ENCODE results near the gene PRKCA.
A peak's percentile ranks its signal among the peaks of the same experiment; 100 is the strongest.

The PRKCA gene

DNA sequence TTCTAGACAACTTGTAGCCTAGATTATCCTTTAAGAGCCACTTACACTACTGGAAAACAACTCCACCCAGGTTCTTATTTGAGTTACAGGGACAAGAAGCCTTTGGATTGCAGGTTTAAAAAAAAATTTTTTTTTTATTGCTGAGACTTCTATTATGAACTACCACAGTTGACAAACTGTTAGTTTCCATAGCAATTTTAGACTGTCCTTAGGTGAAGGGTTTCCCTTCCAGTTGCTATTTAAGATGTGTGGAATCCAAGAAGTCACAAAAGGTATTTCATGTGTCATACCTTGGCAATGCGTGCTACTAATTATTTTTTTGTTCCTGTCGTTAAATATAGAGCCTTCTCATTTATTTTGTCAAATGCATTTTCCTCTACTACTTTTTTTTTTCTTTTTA is 253.2 kb downstream of the PRKCA start:
- Histone ChIP-seq H3K36me3 (replicated peaks) (no peaks in the 10 kb centered on the region), H3K27me3 (ENCODE audit: low read depth) (no peaks in the 10 kb centered on the region), H3K4me3 (no peak overlapping the region), H3K4me1 (no peaks in the 10 kb centered on the region), H3K9me3 (no peaks in the 10 kb centered on the region)
- in situ Hi-C loops (cut with MboI; ENCODE audit: low sequenced_read_pairs) = no loop called here
- DNase-seq (ENCODE audit: low spot score in 2 of 2) = no peak

DNA sequence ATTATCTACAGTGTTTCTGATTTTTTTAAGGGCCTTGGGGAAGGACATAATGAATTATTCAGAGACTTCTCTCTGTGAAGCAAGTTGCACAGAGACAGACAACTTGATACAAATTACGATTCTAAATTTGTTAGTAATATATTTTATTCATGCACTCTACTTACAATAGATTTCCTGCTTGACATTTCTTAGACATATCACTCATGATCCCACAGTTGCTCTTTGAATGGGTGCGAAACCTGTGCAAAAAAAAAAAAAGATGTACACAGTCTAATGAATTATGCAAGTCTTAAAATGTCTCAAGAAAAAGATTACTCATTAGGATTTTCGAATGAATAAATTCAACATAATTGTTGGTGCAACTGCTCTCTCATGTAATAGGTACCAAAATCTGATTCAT is 254.8 kb downstream of the PRKCA start:
- Histone ChIP-seq H3K4me1 (no peaks in the 10 kb centered on the region), H3K4me3 (no peak overlapping the region), H3K27me3 (ENCODE audit: low read depth) (no peaks in the 10 kb centered on the region), H3K36me3 (replicated peaks) (no peaks in the 10 kb centered on the region), H3K9me3 (no peaks in the 10 kb centered on the region)
- DNase-seq (ENCODE audit: low spot score in 2 of 2) = no peak
- in situ Hi-C loops (cut with MboI; ENCODE audit: low sequenced_read_pairs) = no loop called here

DNA sequence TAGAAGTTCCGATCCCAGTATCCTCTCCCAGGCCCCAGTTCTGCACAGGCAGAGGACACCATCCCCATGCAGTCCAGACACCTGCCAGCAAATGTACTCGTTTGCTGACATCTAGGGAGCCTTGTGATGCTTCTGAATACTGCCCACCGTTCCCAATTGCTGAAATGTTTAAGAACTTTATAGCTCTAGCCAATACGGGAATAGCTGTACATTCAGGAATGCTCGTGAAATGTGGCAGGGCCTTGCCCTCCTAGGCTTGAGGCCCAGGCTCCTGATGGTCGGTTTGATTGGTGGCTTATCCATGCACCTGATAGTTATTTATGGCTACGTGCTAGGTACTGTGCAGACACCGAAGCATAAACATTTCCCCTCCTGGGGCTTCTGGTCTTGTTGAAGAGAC is 255.5 kb downstream of the PRKCA start:
- no peak overlapping the region for H3K4me3 ChIP-seq
- H3K9me3 ChIP-seq = no peaks in the 10 kb centered on the region
- H3K36me3 ChIP-seq (replicated peaks) = no peaks in the 10 kb centered on the region
- in situ Hi-C loops (cut with MboI; ENCODE audit: low sequenced_read_pairs) = no loop called here
- H3K27me3 ChIP-seq (ENCODE audit: low read depth) = no peaks in the 10 kb centered on the region
- no peaks in the 10 kb centered on the region for H3K4me1 ChIP-seq
- no peak for DNase-seq (ENCODE audit: low spot score in 2 of 2)

DNA sequence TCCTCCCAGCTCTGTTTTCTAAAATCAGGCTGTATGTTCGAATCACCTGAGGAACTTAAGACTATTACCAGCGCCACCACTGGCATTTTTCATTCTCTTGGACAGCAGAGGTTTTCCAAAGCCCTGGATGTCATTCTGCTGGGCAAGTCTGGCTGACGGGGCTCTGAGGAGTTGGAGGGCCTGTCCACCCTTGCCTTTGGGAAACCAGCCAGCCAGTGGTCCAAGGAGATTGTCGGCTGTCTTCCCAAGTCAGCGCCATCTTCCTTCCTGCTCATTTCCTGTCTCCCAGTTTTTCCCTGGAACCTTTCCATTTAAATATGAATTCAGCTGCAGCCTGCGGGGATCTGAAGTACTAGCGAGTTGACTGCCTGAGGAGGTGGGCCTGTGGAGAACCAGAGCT is 258.3 kb downstream of the PRKCA start:
- Histone ChIP-seq H3K27me3 (ENCODE audit: low read depth) (no peaks in the 10 kb centered on the region), H3K4me3 (no peak overlapping the region), H3K4me1 (peaks cover 4% of the 10 kb centered on the region; the same call in 1 of the 2 replicates), H3K36me3 (replicated peaks) (no peaks in the 10 kb centered on the region), H3K9me3 (no peaks in the 10 kb centered on the region)
- in situ Hi-C loops (cut with MboI; ENCODE audit: low sequenced_read_pairs) = no loop called here
- no peak for DNase-seq (ENCODE audit: low spot score in 2 of 2)

DNA sequence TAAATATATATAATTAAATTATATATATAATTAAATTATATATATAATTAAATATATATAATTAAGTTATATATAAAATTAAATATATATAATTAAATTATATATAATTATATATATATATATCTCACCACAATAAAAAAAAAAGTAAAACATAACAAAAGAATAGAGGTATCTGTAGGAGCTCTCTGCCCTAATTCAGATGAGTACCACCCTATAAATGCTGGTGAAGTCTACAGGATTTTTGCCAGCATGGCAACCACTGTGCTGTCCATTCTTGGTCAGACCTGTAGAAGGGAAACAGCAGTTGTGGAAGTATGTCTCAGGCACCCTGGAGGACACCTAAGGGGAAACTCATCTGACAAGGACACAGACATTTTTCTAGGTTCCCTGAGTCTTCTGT is 259.7 kb downstream of the PRKCA start:
- Histone ChIP-seq H3K27me3 (ENCODE audit: low read depth) (no peaks in the 10 kb centered on the region), H3K4me1 (peaks cover 4% of the 10 kb centered on the region; the same call in 1 of the 2 replicates), H3K4me3 (no peak overlapping the region), H3K36me3 (replicated peaks) (no peaks in the 10 kb centered on the region), H3K9me3 (no peaks in the 10 kb centered on the region)
- DNase-seq (ENCODE audit: low spot score in 2 of 2) = no peak
- in situ Hi-C loops (cut with MboI; ENCODE audit: low sequenced_read_pairs) = no loop called here

DNA sequence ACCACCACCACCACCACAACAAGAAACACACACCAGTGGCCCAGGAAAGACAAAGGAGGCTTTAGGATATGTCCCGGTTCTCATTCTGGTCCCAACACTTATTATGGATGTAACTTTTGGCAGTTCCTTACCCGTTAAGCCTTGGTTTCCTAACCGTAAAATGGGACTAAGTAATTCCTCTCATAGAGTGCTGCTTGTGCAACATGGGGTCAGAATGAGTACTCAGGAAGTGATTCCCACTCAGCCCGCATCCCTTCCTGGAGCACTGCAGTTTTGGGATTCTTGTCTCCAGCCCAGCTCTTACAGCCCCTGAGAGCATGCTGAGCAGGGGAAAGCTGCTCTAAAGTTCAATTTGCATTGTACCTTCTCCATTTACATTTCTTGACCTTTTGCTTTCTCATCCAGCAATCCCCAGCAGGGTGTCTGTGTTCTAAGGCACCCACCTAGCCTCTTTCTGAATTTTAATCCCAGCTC is 262.6 kb downstream of the PRKCA start:
- Histone ChIP-seq H3K27me3 (ENCODE audit: low read depth) (no peaks in the 10 kb centered on the region), H3K4me1 (peaks cover 4% of the 10 kb centered on the region; the same call in 1 of the 2 replicates), H3K9me3 (no peaks in the 10 kb centered on the region), H3K36me3 (replicated peaks) (no peaks in the 10 kb centered on the region), H3K4me3 (no peak overlapping the region)
- in situ Hi-C loops (cut with MboI; ENCODE audit: low sequenced_read_pairs) = no loop called here
- DNase-seq (ENCODE audit: low spot score in 2 of 2) = peak in 1 of 2 experiments; percentile 21

DNA sequence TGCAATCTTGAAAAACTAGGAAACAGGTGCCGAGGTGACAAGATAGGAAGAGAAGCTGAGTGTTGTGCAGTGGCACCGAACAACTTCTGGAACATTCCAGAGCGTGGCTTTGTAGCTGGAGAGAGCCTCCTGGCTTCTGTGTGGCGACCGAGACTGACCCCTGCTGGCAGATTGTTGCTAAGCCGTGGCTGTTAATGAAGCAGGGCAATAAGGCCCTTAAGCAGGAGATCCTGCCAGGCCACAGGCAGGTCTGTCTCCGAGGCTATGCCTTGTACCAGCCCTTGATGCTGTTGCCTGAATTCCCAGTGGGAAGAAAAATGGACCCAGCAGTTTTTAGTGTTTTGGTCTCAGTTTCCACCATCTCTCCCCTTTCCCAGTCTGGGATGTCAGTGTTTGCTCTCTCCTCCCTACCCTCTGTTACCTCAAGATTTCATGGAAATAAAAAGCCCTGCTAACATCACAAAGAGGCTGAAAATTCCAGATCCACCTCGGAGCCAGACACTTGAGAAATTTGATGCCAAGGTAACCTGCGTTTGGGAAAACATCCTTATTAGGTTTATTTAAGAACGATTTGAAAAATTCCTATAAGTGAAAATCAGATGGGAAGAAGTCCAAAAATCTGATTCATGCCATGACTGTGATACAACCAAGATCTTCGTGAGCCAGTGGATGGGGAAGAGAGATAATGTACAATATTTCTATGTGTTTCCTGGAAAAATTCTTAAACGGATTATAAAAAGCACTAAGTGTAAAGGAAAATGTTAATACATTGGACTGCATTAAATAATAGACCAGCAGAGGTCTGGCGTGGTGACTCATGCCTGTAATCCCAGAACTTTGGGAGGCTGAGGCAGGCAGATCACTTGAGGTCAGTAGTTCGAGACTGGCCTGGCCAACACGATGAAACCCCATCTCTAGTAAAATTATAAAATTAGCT is 265.1 kb downstream of the PRKCA start:
- H3K27me3 ChIP-seq (ENCODE audit: low read depth) = no peaks in the 10 kb centered on the region
- in situ Hi-C loops (cut with MboI; ENCODE audit: low sequenced_read_pairs) = no loop called here
- H3K9me3 ChIP-seq = no peaks in the 10 kb centered on the region
- no peak overlapping the region for H3K4me3 ChIP-seq
- no peaks in the 10 kb centered on the region for H3K36me3 ChIP-seq (replicated peaks)
- peaks cover 4% of the 10 kb centered on the region; the same call in 1 of the 2 replicates for H3K4me1 ChIP-seq
- DNase-seq (ENCODE audit: low spot score in 2 of 2) = peak; percentile 38 to 84

DNA sequence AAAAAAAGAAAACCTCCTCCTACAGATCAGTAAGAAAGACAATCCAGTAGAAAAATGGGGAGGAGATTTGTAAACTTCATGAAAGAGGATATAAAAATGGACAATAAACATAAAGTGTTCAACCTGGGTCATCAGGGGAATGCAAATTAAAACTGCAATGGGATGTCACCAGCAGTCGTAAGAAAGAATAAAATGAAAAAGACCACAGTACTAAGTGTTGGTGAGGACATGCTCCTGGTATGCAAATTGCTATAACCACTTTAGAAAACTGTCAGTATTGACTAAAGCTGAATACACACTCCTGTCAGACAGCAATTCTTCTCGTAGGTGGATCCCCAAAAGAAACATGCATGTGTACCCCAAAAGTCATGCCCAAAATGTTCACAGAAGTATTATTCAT is 267.2 kb downstream of the PRKCA start:
- DNase-seq (ENCODE audit: low spot score in 2 of 2) = no peak
- no peaks in the 10 kb centered on the region for H3K36me3 ChIP-seq (replicated peaks)
- in situ Hi-C loops (cut with MboI; ENCODE audit: low sequenced_read_pairs) = no loop called here
- no peak overlapping the region for H3K4me3 ChIP-seq
- no peaks in the 10 kb centered on the region for H3K27me3 ChIP-seq (ENCODE audit: low read depth)
- no peaks in the 10 kb centered on the region for H3K9me3 ChIP-seq
- H3K4me1 ChIP-seq = peaks cover 4% of the 10 kb centered on the region; the same call in 1 of the 2 replicates

DNA sequence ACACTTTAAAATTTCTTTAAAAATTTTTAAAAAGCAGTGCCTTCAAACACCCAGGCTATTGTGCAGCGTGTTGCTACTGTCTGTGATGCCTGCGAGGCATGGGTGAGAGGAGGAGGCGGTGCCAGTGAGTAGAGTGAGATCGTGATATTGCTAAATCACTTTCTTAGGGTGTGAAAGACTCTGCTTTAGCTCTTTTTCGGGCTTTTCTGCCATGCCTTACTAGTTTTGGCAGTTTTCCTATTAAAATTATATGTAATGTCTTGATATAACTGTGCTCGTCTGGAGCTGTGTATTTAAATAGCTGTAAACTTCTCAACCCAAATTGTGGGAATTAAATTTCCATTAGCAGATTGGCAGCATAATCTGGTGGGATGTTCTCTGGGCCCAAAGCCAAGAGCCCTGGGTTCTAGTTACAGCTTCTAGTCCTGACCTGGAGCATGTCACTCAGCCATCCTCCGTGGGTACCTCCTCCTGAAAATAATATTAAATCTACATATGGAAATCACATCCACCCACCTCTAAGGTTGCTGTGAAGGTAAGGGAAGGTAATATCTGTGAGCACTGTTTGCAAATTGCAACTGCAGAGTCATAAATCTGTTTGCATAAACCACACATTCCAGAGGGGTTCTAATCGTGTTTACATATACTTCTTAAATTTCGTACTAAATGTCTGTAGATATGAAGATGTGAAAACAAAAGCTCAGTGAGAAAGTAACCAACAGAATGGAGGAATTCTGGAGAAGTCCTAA is 268.2 kb downstream of the PRKCA start:
- H3K36me3 ChIP-seq (replicated peaks) = no peaks in the 10 kb centered on the region
- no peaks in the 10 kb centered on the region for H3K9me3 ChIP-seq
- H3K4me1 ChIP-seq = no peaks in the 10 kb centered on the region
- in situ Hi-C loops (cut with MboI; ENCODE audit: low sequenced_read_pairs) = no loop called here
- H3K4me3 ChIP-seq = no peak overlapping the region
- no peaks in the 10 kb centered on the region for H3K27me3 ChIP-seq (ENCODE audit: low read depth)
- no peak for DNase-seq (ENCODE audit: low spot score in 2 of 2)

DNA sequence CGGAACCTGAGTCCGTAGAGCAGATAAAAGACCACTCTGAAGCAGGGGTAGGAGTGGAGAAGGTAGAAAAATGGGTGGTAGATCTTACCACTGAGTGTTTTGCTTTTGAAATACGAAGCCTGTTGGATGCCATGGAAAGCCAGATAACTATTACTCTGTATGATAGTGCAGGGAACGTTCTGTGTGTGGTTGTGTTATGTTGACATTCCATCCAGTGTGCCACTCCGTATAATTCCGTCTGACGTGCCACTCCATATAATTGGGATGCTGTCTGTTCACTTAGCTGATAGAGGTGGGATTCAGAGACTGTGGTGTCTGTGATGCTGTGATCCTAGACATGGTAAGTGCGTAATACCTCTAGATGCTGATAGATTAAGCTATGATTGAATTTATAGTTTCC is 269.3 kb downstream of the PRKCA start:
- H3K9me3 ChIP-seq = no peaks in the 10 kb centered on the region
- no peak overlapping the region for H3K4me3 ChIP-seq
- no peaks in the 10 kb centered on the region for H3K4me1 ChIP-seq
- in situ Hi-C loops (cut with MboI; ENCODE audit: low sequenced_read_pairs) = no loop called here
- no peaks in the 10 kb centered on the region for H3K36me3 ChIP-seq (replicated peaks)
- DNase-seq (ENCODE audit: low spot score in 2 of 2) = no peak
- H3K27me3 ChIP-seq (ENCODE audit: low read depth) = no peaks in the 10 kb centered on the region

DNA sequence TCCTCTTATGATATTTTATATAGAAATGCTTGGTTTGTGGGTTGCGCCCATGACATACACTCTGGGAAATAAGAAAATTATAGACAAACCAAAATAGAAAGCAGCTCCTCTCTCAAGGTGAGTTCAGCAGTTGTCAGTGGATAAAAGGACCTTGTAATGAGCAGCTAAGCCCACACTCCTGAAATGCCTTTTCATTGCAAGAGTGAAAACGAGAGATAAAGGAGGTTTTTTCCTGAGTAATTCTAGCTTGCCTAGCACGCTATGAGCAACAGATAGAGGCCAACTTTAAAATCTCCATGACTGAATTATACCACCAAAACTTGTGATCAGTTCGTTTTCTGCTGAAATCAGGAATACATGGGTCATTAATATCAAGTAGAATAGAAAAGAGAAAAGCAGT is 270.7 kb downstream of the PRKCA start:
- Histone ChIP-seq H3K4me1 (no peaks in the 10 kb centered on the region), H3K27me3 (ENCODE audit: low read depth) (no peaks in the 10 kb centered on the region), H3K9me3 (no peaks in the 10 kb centered on the region), H3K36me3 (replicated peaks) (no peaks in the 10 kb centered on the region), H3K4me3 (no peak overlapping the region)
- in situ Hi-C loops (cut with MboI; ENCODE audit: low sequenced_read_pairs) = no loop called here
- no peak for DNase-seq (ENCODE audit: low spot score in 2 of 2)

DNA sequence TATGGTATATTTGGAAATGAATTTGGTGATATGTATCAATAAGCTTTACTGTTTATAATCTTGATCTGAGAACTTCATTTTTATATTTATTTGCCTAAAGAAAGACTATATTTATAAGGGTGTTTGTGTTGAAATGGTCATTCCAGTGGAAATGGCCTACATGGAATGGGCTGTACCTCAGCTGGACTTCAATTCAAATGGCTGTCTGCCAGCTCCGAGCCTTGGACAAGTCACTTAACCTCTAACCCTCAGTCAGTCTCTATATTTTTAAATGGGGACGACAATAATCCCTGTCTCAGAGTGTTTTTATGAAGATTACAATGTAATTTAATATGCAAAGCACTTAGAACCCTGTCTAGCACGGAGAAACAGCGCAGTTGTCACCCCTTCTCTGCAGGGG is 271.7 kb downstream of the PRKCA start:
- no peaks in the 10 kb centered on the region for H3K9me3 ChIP-seq
- no peak for DNase-seq (ENCODE audit: low spot score in 2 of 2)
- in situ Hi-C loops (cut with MboI; ENCODE audit: low sequenced_read_pairs) = no loop called here
- H3K4me3 ChIP-seq = no peak overlapping the region
- no peaks in the 10 kb centered on the region for H3K27me3 ChIP-seq (ENCODE audit: low read depth)
- H3K36me3 ChIP-seq (replicated peaks) = no peaks in the 10 kb centered on the region
- no peaks in the 10 kb centered on the region for H3K4me1 ChIP-seq

DNA sequence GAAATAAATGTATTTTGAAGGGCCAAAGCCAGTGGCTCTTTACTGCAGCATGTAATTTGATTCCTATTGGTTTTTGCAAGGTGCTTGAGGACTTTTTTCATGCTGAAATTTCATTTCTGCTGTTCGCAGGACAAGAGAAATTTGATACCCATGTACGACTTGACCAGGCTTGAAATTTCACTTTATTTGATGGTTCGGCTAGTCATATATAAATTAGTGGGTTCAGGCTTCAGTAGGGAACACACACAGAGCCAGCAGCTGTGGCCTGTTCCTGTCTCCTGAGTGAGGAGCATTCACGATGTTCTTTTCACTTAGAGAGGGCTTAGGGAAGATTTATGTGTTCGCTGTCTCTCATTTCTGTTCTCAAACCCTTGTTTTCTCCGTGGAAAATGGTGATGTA is 274.1 kb downstream of the PRKCA start:
- H3K36me3 ChIP-seq (replicated peaks) = no peaks in the 10 kb centered on the region
- no peak for DNase-seq (ENCODE audit: low spot score in 2 of 2)
- no peaks in the 10 kb centered on the region for H3K27me3 ChIP-seq (ENCODE audit: low read depth)
- no peaks in the 10 kb centered on the region for H3K4me1 ChIP-seq
- in situ Hi-C loops (cut with MboI; ENCODE audit: low sequenced_read_pairs) = no loop called here
- no peaks in the 10 kb centered on the region for H3K9me3 ChIP-seq
- H3K4me3 ChIP-seq = no peak overlapping the region

DNA sequence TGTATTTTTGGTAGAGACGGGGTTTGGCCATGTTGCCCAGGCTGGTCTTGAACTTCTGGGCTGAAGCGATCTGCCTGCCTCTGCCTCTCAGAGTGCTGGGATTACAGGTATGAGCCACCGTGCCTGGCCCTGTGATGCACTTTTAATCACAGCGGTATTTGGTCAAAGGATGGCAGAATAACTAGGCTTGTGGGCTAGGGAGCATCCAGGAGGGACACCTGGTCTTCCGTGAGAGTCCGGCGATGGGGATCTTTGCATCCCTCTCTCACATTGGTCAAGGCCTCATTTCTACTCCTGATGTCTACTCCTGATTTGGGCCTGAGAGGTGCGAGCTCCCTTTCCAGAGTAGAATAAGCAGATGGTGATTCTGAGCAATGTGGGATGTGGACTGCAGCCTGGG is 274.6 kb downstream of the PRKCA start:
- H3K9me3 ChIP-seq = no peaks in the 10 kb centered on the region
- no peaks in the 10 kb centered on the region for H3K27me3 ChIP-seq (ENCODE audit: low read depth)
- H3K36me3 ChIP-seq (replicated peaks) = no peaks in the 10 kb centered on the region
- H3K4me3 ChIP-seq = no peak overlapping the region
- DNase-seq (ENCODE audit: low spot score in 2 of 2) = no peak
- no peaks in the 10 kb centered on the region for H3K4me1 ChIP-seq
- in situ Hi-C loops (cut with MboI; ENCODE audit: low sequenced_read_pairs) = no loop called here
